GM19239 (cell line): ENCODE measurements around the gene KRTAP1-3.
"Not testable (repeated sequence)": the region's sequence is repeated elsewhere in the genome, so short reads cannot be mapped to it uniquely, and the experiment has no call there.

Experiments
- DNase-seq: peaks from one replicate; pipeline ENCODE4 v3.0.0; 2011; ENCODE audit warnings: low spot score; ENCODE audit not compliant: insufficient read length
- FAIRE-seq: peaks from 2 replicates; lab custom pipeline; 2011; peaks lifted over from hg19 to GRCh38; lab: Jason Lieb, UNC

KRTAP1-3 gene, protein sequence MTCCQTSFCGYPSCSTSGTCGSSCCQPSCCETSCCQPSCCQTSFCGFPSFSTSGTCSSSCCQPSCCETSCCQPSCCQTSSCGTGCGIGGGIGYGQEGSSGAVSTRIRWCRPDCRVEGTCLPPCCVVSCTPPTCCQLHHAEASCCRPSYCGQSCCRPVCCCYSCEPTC

DNA sequence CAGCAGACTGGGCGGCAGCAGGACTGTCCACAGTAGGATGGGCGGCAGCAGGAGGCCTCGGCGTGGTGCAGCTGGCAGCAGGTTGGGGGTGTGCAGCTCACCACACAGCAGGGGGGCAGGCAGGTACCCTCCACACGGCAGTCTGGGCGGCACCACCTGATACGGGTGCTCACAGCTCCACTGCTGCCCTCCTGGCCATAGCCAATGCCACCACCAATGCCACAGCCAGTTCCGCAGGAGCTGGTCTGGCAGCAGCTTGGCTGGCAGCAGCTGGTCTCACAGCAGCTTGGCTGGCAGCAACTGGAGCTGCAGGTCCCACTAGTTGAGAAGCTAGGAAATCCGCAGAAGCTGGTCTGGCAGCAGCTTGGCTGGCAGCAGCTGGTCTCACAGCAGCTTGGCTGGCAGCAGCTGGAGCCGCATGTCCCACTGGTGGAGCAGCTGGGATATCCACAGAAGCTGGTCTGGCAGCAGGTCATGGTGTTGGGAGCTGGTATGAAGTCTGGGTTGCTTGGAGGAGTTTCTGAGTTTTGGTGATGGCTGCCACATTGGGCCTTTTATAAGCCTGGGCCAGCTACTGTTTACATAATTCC, at the start of gene KRTAP1-3:
Gene KRTAP1-3 (minus strand): TSS at position 529 of the 590 bp plus-strand sequence. CDS start 53 bp downstream, at position 476.
- FAIRE-seq = not testable (repeated sequence)

DNA sequence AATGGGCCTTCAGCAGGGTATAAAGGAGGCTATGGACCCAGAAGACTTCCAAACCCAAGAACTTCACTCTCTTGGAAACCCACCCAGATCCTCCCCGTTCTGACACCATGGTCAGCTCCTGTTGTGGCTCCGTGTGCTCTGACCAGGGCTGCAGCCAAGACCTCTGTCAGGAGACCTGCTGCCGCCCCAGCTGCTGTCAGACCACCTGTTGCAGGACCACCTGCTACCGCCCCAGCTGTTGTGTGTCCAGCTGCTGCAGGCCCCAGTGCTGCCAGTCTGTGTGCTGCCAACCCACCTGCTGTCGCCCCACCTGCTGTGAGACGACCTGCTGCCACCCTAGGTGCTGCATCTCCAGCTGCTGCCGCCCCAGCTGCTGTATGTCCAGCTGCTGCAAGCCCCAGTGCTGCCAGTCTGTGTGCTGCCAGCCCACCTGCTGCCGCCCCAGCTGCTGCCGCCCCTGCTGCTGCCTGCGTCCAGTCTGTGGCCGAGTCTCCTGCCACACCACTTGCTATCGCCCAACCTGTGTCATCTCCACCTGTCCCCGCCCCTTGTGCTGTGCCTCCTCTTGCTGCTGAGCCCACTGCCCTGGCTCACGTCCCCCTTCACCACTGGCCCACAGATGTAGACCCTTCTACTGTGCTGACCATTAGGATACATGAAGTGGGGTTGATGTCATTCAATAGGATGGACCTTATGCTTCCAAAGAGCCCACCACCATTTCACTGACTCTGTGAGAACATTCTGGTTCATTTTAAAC, 49.6 kb upstream of the KRTAP1-3 start, which contains the start of gene KRTAP4-7:
Gene KRTAP4-7 (plus strand): TSS at position 51 of the 757 bp plus-strand sequence. CDS start 57 bp downstream, at position 108.
- not testable (repeated sequence) for DNase-seq, FAIRE-seq

More for the DNA sequence above, at the start of gene KRTAP1-3:
- DNase-seq = not testable (repeated sequence)

DNA sequence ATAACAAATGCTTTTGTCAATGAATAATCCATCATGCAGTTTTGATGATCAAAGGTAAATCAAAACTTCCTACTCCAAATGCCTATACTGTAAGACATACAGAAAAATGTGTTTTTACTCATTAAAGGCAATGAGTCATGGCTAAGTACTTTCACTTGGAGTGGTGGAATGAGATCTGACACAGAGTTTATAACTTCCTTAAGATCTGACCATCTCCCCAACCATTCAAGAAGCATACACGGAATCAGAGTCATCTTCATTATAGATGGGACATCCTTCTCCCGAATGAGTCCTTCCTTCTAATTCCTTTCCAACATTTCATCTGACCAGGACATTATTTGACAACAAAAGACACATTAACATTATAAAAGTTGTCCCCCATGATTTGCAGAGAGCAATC, 48.8 kb upstream of the KRTAP1-3 start:
- FAIRE-seq, DNase-seq: not testable (repeated sequence)

DNA sequence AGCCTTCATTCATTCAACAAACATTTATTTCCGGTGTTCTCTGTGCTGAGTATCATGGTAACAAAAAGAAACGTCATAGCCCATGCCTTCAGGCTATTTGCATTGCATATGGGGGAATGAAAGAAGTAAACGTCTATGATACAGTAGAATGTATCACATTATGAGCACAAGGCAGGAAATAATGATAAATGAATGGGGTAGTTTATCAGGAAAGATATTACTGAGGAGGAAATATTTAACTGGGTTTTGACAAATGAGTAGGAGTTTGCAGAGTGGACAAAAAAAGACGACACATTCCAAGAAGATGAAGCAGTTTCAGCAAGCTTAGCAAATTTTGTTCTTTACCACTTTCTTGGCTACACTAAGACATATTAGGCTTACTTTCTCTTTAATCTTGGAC, 48.0 kb upstream of the KRTAP1-3 start:
- DNase-seq (no peak), FAIRE-seq (no peak)

DNA sequence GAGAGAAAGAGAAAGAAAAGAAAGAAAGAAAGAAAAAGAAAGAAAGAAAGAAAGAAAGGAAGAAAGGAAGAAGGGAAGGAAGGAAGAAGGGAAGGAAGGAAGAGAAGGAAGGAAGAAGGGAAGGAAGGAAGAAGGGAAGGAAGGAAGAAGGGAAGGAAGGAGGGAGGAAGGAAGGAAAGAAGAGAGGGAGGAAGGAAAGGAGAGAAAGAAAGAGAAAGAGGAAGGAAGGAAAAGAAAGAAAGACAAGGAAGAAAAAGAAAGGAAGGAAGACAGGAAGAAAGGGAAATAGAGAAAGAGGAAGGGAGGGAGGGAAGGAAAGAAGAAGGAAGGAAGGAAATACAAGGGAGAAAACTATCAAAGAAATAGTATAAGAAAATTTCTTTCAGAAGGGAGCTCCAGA, 42.1 kb upstream of the KRTAP1-3 start:
- DNase-seq (no peak), FAIRE-seq (no peak)

DNA sequence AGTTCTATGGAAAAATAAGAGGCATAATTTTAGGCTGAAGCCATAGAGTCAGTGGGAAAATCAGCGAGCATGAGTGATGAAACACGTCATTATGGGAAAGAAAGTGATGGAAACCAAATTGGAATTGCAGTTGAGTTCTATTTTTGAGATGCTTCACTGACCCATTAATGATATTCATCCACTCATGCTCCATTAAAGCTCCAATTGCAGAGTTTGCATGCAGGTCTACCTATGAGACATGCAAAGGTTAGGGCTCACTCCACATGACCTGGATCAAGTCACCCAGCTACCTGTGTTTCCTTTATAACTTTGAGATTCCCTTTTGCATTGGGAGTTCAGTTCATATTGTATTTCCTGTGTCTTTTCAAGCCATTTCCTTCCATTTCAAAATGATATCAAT, 39.0 kb upstream of the KRTAP1-3 start:
- FAIRE-seq (no peak), DNase-seq (no peak)

DNA sequence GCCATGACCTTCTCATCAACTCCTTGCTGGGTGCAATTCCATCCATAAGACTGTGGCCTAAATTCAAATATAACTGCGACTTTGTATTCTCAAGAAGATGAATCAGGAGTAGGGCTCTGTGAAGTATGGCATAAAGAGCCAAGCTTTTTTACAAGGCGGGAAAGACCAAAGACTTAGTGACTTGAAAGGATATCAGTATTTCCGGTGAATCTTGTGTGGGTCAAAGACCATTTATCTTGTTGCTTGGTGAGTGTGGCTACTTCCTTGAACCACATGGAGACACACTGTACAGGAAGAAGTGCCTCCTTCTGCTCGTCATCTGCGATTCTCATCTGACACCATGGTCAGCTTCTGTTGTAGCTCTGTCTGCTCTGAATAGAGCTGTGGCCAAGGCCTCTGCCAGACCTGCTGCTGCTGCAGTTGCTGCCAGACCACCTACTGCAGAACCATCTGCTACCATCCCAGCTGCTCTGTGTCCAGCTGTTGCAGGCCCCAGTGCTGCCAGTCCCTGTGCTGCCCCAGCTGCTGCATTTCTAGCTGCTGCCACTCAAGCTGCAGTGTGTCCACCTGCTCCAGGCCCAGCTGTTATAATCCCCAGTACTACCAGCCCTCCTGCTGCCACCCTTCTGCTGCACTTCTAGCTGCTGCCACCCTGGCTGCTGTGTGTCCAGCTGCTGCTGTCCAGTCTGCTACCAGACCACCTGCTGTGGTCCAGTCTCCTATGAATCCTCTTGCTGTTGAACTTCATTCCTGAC, 37.1 kb upstream of the KRTAP1-3 start:
- FAIRE-seq = no peak
- no peak for DNase-seq

DNA sequence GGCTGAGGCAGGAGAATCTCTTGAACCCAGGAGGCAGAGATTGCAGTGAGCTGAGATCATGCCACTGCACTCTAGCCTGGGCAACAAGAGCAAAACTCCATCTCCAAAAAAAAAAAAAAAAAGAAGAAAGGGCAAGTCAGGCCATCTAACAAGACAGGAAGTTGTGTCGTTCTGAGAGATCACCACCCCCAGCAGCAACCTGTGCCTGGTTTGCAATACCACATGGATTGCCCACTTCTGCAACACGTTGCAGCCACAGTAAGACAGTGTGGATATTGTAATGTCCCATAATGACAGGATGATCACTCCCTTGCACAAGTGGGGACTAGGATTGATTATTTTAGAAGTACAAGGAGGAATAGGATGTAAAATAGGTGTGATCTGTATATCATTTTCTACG, 34.4 kb upstream of the KRTAP1-3 start:
- DNase-seq = no peak
- no peak for FAIRE-seq

DNA sequence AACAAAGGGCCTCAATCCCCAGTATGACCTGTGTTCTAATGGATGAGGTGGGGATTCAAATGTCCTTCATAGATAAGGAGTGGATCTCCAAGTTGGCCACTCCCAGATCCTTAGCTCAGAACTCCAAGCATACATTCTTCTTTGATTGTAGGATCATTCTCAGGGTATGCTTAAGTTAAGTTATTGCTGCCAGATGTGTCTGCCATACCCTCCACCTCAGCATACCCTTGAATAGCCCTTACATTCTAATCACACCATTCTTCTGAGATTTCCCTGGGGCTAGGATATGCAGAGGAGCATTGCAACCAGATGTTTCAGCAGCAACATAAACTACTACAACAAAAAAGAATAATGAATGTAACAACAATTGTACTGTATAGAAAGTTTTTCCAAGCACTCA, 32.6 kb upstream of the KRTAP1-3 start:
- DNase-seq (no peak), FAIRE-seq (no peak)

DNA sequence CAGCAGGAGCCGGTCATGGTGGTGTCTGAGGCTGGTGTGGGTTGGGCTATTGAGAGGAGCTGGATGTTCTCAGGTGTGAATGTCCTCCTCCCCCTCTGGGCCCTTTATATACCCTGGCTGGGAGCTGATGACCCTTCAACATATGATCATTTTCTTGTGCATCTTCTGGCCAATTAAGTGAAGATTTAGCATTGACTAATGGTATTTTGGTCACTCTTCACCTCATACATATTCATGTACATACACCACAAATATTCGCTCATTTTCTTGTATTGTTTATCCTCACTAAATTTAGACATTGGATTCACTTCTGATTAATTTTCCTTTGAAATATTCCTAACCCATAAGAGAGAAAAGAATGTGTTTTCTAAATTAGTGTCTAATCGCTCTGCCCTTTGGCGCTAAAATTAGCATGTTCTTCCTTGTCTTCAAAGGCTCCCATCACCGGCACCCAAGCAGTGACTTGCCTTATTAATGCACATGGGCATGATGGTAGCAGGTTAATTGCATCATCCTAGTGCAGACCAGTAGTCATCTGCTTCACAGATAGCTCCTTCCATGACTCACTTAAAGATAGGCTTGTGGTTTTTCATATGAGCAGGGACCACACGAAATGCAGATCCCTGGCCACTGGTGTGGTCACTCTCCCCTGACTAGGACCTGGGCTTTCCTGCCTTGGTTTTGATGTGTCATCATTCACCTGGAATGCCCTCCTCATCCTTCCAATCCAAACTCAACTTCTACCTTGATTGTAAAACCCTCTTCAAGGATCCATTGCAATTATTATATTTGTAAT, 31.4 kb upstream of the KRTAP1-3 start, which contains the start of gene KRTAP2-4:
Gene KRTAP2-4 (minus strand): TSS at position 51 of the 796 bp plus-strand sequence. CDS start 34 bp downstream, at position 17.
- DNase-seq (no peak), FAIRE-seq (no peak)

DNA sequence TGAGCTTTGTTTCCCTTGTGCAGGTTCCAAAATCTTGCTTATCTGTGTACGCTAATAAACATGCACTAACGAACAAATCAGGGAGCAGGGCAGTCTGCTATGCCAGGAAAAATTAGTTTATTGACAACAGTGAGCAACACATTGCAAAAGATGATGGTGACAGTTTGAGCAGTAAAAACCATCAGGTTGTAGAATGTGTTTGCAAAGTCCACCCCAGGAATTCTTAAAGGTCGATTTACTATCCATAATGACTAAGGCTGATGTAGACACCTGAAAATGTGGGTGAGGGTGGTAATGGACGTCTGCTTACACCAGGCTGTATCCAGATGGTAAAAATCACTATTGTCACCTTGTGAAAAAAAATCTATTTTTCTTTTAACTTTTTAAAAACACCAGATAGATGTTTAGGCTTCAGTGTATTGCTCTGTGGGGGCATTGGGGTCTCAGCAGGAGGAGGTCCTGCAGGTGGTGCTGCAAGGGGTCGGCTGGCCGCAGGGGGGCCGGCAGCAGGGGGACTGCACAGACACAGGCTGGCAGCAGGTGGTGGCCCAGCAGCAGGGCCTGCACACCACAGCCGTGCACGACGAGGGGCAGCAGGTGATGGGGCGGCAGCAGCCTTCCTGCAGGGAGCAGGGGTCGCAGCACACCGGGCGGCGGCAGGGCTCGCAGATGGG, 30.5 kb upstream of the KRTAP1-3 start:
- FAIRE-seq, DNase-seq: not testable (repeated sequence)

DNA sequence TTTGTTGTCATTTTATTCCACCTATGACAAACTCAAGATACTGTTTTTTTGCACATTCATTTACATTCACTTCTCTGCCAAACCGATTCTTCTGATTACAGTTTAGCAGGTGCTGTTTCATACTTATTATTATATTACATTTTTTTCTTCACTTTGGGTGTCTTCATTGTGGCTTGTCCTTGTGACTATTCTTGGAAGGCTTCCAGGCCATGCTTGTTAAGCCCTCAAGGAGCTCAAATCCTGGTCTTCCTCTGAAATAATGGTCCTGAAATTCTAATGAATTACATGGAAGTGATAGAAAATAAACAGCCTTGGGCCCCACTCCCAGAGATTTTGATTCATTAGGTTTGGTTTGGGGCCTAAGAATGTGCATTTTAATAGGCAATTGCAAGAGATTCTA, 29.6 kb upstream of the KRTAP1-3 start:
- DNase-seq (no peak), FAIRE-seq (no peak)

DNA sequence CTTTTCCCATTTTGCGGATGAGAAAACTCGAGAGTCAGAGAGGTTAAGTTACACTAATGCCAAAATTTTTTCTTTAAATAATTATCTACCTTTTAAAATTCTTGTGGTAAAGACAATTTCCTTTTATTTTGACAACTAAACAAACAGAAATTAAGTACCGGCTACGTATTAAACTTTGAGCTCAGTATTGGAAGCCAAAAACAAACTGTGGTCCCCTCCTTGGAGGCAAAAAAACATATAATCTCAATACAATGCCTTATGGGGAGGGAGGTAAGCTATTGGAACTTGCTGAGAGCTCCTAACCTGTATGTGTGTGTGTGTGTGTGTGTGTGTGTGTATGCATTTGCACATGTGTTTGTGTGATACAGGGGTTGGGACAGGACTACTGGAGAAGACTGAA, 28.8 kb upstream of the KRTAP1-3 start:
- FAIRE-seq (no peak), DNase-seq (no peak)

DNA sequence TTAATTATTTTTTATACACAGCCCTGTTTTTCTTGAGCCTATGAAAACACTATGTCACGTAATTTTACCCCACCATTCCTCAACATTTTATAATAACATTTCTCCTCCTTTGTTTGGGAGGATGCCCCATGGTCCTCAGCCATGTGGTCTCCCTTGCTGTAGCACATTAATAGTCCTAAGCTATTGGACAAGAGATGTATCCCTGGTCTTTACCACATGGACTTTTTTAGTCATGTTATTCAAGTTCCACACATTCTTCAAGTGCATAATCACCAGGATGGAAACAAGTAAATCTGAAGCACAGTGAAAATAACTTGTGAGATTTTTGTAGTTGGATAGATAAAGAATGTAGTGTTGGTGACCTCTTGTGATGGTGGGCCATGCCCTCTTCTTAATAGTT, 27.3 kb upstream of the KRTAP1-3 start:
- DNase-seq = no peak
- FAIRE-seq = no peak

DNA sequence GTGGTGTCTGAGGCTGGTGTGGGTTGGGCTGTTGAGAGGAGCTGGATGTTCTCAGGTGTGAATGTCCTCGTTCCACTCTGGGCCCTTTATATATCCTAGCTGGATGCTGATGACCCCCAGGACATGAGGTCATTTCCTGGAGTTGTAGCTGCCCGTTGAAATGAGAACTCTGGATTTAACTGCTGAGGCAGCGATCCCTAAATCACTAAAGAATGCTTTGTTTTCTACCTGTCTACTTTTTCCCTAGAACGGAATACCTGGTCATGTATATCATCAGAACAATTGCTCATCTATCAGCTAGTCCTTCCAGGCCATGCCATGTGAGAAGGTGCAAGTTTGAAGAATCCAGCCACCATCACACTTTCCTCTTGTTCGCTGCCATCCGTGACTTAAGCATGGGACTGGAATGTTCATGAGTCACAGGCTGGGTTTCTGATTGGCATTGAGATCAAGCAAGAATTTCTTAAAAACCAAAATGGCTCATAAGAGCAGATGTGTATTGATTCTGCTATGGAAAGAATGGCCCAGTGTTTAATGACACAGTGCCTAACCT, 25.5 kb upstream of the KRTAP1-3 start, which contains the start of gene KRTAP2-3:
Gene KRTAP2-3 (minus strand): TSS at position 63 of the 553 bp plus-strand sequence. CDS start 64 bp downstream, outside the sequence.
- DNase-seq (no peak), FAIRE-seq (no peak)

DNA sequence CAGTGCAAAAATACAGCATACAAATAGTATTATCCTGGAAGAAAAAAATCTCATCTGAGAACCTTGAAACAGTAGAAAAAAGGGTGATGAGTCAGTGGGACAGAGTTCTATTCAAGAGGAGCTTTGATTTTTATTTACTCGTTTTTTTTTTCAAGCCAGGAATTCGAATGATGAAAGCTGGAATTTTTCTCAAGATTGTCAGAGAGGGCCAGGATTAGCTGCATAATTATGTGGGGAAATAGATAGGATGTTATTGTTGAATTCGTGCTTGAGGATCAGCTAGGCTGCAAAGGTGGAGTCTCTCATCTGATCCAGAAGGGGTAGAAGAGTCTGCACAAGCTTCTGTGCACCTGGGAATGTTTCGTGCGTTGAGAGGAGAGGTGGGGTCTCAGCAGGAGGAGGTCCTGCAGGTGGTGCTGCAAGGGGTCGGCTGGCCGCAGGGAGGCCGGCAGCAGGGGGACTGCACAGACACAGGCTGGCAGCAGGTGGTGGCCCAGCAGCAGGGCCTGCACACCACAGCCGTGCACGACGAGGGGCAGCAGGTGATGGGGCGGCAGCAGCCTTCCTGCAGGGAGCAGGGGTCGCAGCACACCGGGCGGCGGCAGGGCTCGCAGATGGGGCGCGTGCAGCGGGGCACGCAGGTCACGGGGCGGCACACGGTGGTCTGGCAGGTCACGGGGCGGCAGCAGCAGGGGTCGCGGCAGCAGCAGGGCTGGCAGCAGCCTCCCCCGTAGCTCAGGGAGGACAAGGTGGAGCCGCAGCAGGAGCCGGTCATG, 24.8 kb upstream of the KRTAP1-3 start:
- FAIRE-seq = not testable (repeated sequence)

DNA sequence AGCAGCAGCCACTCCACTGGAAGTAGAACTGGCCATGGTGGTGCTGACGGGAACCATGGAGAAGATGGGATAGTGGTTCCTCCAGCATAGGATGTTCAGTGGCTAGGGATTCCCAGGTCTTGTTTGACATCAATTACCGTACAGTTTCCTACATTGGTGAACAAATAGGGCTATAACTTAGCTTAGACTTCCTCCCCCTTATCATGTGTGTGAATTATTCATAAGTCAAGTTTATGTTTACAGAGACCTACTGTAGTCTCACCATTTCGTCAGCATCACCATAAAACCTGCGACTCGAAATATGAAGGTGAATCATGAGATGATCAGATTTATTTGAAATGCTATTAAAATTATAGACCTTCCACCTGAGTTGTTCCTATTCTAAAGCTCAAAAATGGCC, 24.1 kb upstream of the KRTAP1-3 start:
- no peak for DNase-seq
- FAIRE-seq = no peak

More for the DNA sequence above, 24.8 kb upstream of the KRTAP1-3 start:
- not testable (repeated sequence) for DNase-seq

DNA sequence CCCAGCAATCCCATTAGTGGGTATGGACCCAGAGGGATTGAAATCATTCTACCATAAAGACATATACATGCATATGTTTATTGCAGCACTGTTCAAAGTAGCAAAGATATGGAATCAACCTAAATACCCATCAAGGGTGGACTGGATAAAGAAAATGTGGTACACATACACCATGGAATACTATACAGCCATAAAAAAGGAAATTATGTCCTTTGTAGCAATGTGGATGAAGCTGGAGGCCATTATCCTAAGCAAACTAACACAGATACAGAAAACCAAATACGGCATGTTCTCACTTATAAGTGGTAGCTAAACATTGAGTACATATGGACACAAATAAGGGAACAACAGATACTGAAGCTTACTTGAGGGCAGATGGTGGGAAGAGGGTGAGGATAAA, 22.9 kb upstream of the KRTAP1-3 start:
- DNase-seq (no peak), FAIRE-seq (no peak)
